Measurements from ENCODE around the gene TRMT13. TPM values are rescaled to one million over a fixed set of nuclear protein-coding genes. Genes with fewer than 3 reads are reported as not detected.

Gene TRMT13
- total and polyA plus RNA-seq, 2 of the 13 experiments (the other 11 are each of a cell fraction or from before 2014, with no cell fraction given): 10.0 to 12.4 TPM

- TF ChIP-seq MAFG (CRISPR knock-in tag; IDR thresholded peaks at IDR 0.05) (no peak), ZNF34 (CRISPR knock-in tag; IDR thresholded peaks at IDR 0.05; ENCODE audit: borderline replicate concordance) (no peak), ZNF670 (CRISPR knock-in tag; IDR thresholded peaks at IDR 0.05; ENCODE audit: borderline replicate concordance) (no peak), DNMT3B (CRISPR knock-in tag; conservative IDR thresholded peaks at IDR 0.05) (no peak), ZNF543 (CRISPR knock-in tag; IDR thresholded peaks at IDR 0.05) (no peak; the same call in 1 of the 2 replicates), EED (CRISPR knock-in tag; IDR thresholded peaks at IDR 0.05) (peak; percentile 68; the same call in 1 of the 2 replicates), ZNF598 (CRISPR knock-in tag; IDR thresholded peaks at IDR 0.05; ENCODE audit: borderline replicate concordance) (peak; percentile 39; the same call in 1 of the 2 replicates), NR2F6 (IDR thresholded peaks at IDR 0.05) (peak; percentile 34; the same call in 1 of the 2 replicates), NR2F6 (CRISPR knock-in tag; IDR thresholded peaks at IDR 0.05) (no peak), MIER3 (CRISPR knock-in tag; IDR thresholded peaks at IDR 0.05; ENCODE audit: borderline replicate concordance) (no peak; the same call in 1 of the 2 replicates), CSRNP1 (CRISPR knock-in tag; IDR thresholded peaks at IDR 0.05) (no peak), ZNF749 (CRISPR knock-in tag; IDR thresholded peaks at IDR 0.05; ENCODE audit: borderline replicate concordance) (peak; percentile 29; the same call in 1 of the 2 replicates), SUZ12 (IDR thresholded peaks at IDR 0.05; ENCODE audit: low read depth, low read length) (no peak), UBTF (CRISPR knock-in tag; IDR thresholded peaks at IDR 0.05) (peak; percentile 74), SAP130 (CRISPR knock-in tag; IDR thresholded peaks at IDR 0.05; ENCODE audit: low read depth) (peak; percentile 99), SIN3B (IDR thresholded peaks at IDR 0.05; ENCODE audit: low read length) (peak; percentile 96), KLF11 (CRISPR knock-in tag; IDR thresholded peaks at IDR 0.05) (peak; percentile 87), ZNF652 (CRISPR knock-in tag; IDR thresholded peaks at IDR 0.05; ENCODE audit: borderline replicate concordance, low read depth) (peak; percentile 70; the same call in 1 of the 2 replicates), CHD2 (IDR thresholded peaks at IDR 0.05; ENCODE audit: low read depth, low read length) (peak; percentile 35; the same call in 1 of the 2 replicates), NFIC (IDR thresholded peaks at IDR 0.05; ENCODE audit: low read length) (0 out of 2 replicates have a peak, but pooled peaks have one; percentile 51), ZNF24 (IDR thresholded peaks at IDR 0.05) (no peak), MLLT10 (CRISPR knock-in tag; IDR thresholded peaks at IDR 0.05) (no peak), ZNF644 (CRISPR knock-in tag; IDR thresholded peaks at IDR 0.05; ENCODE audit: low read depth) (no peak), DZIP1 (CRISPR knock-in tag; IDR thresholded peaks at IDR 0.05) (no peak), ZNF484 (CRISPR knock-in tag; IDR thresholded peaks at IDR 0.05; ENCODE audit: borderline replicate concordance, low read depth) (no peak), FOXM1 (CRISPR knock-in tag; IDR thresholded peaks at IDR 0.05) (peak; percentile 44; the same call in 1 of the 2 replicates)
Measured at GRCh38 chr1:100132566-100133477, at the start of gene TRMT13, which contains the start of gene SASS6 (continued).

All from HepG2 (cell line).